Measurements from ENCODE around the gene DMRTB1.

Gene DMRTB1

GRCh38 chr1:53465023-53465957 is 6.1 kb downstream of the DMRTB1 start:
- no peak for DNase-seq

- DNase-seq: peak; percentile 11
Observed at GRCh38 chr1:53467391-53467790, 8.2 kb downstream of the DMRTB1 start.

- no peak for DNase-seq
Observed at GRCh38 chr1:53468374-53468773, 9.2 kb downstream of the DMRTB1 start.

GRCh38 chr1:53469373-53469772 is 10.2 kb downstream of the DMRTB1 start:
- DNase-seq: no peak

GRCh38 chr1:53470155-53470554 is 11.0 kb downstream of the DMRTB1 start:
- DNase-seq: no peak

GRCh38 chr1:53470584-53470983 is 11.4 kb downstream of the DMRTB1 start:
- no peak for DNase-seq

- no peak for DNase-seq
Observed at GRCh38 chr1:53471000-53471399, 11.8 kb downstream of the DMRTB1 start.

- DNase-seq: no peak
Observed at GRCh38 chr1:53473463-53473862, 14.3 kb downstream of the DMRTB1 start.

GRCh38 chr1:53475664-53476063 is 16.5 kb downstream of the DMRTB1 start:
- DNase-seq: no peak

- no peak for DNase-seq
Observed at GRCh38 chr1:53476579-53476978, 17.4 kb downstream of the DMRTB1 start.

GRCh38 chr1:53477651-53478501 is 18.7 kb downstream of the DMRTB1 start:
- DNase-seq: no peak

- no peak for DNase-seq
Observed at GRCh38 chr1:53478502-53478818, 19.3 kb downstream of the DMRTB1 start.

- DNase-seq: no peak
Observed at GRCh38 chr1:53480678-53481077, 21.5 kb downstream of the DMRTB1 start.

GRCh38 chr1:53481456-53481855 is 22.3 kb downstream of the DMRTB1 start:
- no peak for DNase-seq

- no peak for DNase-seq
Observed at GRCh38 chr1:53482441-53483153, 23.4 kb downstream of the DMRTB1 start.

- no peak for DNase-seq
Observed at GRCh38 chr1:53483170-53483569, 24.0 kb downstream of the DMRTB1 start.

GRCh38 chr1:53483656-53484055 is 24.5 kb downstream of the DMRTB1 start:
- DNase-seq: no peak

GRCh38 chr1:53484705-53485477 is 25.7 kb downstream of the DMRTB1 start:
- DNase-seq: no peak

GRCh38 chr1:53485478-53486394 is 26.5 kb downstream of the DMRTB1 start:
- DNase-seq: peak; percentile 80

GRCh38 chr1:53486395-53487026 is 27.3 kb downstream of the DMRTB1 start:
- DNase-seq: no peak

GRCh38 chr1:53490351-53490750 is 31.2 kb downstream of the DMRTB1 start:
- DNase-seq: no peak
